IPS DF 4.7 (cell line): ENCODE data around the gene ZNF385B.

Experiments
- DNase-seq: peaks from one replicate; pipeline ENCODE4 v3.0.0-alpha.2; 2013; ENCODE audit warnings: low spot score; ENCODE audit errors: extremely low read depth

ZNF385B gene

GRCh38 chr2:179856205-179856604, 5.2 kb downstream of the ZNF385B start:
- DNase-seq = no peak

GRCh38 chr2:179855673-179856072, 5.7 kb downstream of the ZNF385B start:
- DNase-seq = no peak

GRCh38 chr2:179854891-179855290, 6.5 kb downstream of the ZNF385B start:
- no peak for DNase-seq

- DNase-seq = no peak
Observed at GRCh38 chr2:179853108-179853507, 8.3 kb downstream of the ZNF385B start.

GRCh38 chr2:179850188-179850587, 11.2 kb downstream of the ZNF385B start:
- no peak for DNase-seq

GRCh38 chr2:179849719-179850118, 11.7 kb downstream of the ZNF385B start:
- DNase-seq = no peak

- no peak for DNase-seq
Observed at GRCh38 chr2:179843541-179843940, 17.9 kb downstream of the ZNF385B start.

- DNase-seq = no peak
Observed at GRCh38 chr2:179842498-179843153, 18.8 kb downstream of the ZNF385B start.

GRCh38 chr2:179840840-179841239, 20.6 kb downstream of the ZNF385B start:
- no peak for DNase-seq

GRCh38 chr2:179837408-179837807, 24.0 kb downstream of the ZNF385B start:
- no peak for DNase-seq

GRCh38 chr2:179830043-179830787, 31.2 kb downstream of the ZNF385B start:
- DNase-seq = no peak

- no peak for DNase-seq
Observed at GRCh38 chr2:179826297-179826696, 35.1 kb downstream of the ZNF385B start.

GRCh38 chr2:179825494-179825893, 35.9 kb downstream of the ZNF385B start:
- no peak for DNase-seq

- no peak for DNase-seq
Observed at GRCh38 chr2:179824961-179825360, 36.5 kb downstream of the ZNF385B start.

GRCh38 chr2:179822540-179822939, 38.9 kb downstream of the ZNF385B start:
- no peak for DNase-seq

- no peak for DNase-seq
Observed at GRCh38 chr2:179818546-179818945, 42.9 kb downstream of the ZNF385B start.

GRCh38 chr2:179817181-179817841, 44.1 kb downstream of the ZNF385B start:
- DNase-seq = no peak

GRCh38 chr2:179814050-179814449, 47.4 kb downstream of the ZNF385B start:
- no peak for DNase-seq

GRCh38 chr2:179812501-179812900, 48.9 kb downstream of the ZNF385B start:
- no peak for DNase-seq

GRCh38 chr2:179811042-179811441, 50.4 kb downstream of the ZNF385B start:
- no peak for DNase-seq

GRCh38 chr2:179809606-179810005, 51.8 kb downstream of the ZNF385B start:
- DNase-seq = no peak

- no peak for DNase-seq
Observed at GRCh38 chr2:179805001-179805400, 56.4 kb downstream of the ZNF385B start.
